H1 (cell line): ENCODE measurements around the gene TAGLN2. TPM values are rescaled to one million over a fixed set of nuclear protein-coding genes. Genes with fewer than 3 reads are reported as not detected.

ENCODE experiments used
- CTCF ChIA-PET: fragments of 300-600 bp; sonication (Branson Sonifier 250); formaldehyde crosslinking; loops from one replicate; lab custom pipeline; 2021; ENCODE audit not compliant: partially characterized antibody; lab: Charles Lee
- POLR2A ChIA-PET: fragments of 300-600 bp; sonication (Branson Sonifier 250); formaldehyde crosslinking; loops from one replicate; lab custom pipeline; 2021; ENCODE audit warnings: inconsistent platforms; ENCODE audit not compliant: partially characterized antibody; lab: Charles Lee
- DNase-seq, 2 experiments: peaks; one replicate each; pipeline versions ENCODE4 v3.0.0 to v3.0.0-alpha.2; 2010 to 2022; ENCODE audit warnings: low spot score in 2 of 2, low read depth in 1 of 2, mixed read lengths in 1 of 2
- FAIRE-seq: peaks from 2 replicates; lab custom pipeline; 2011; peaks lifted over from hg19 to GRCh38; lab: Jason Lieb, UNC
- H2AFZ ChIP-seq: 2 replicates; pipeline ENCODE4 v1.8.1; 2012; ENCODE audit warnings: low read length, inconsistent platforms
- H2AK5ac ChIP-seq: 2 replicates; pipeline ENCODE4 v1.6.1; 2013; ENCODE audit warnings: low read depth, low read length
- H2BK120ac ChIP-seq: replicated peaks from 2 replicates; pipeline ENCODE3; 2013; ENCODE audit warnings: low read depth, low read length, inconsistent platforms
- H2BK12ac ChIP-seq: 2 replicates; pipeline ENCODE4 v1.6.1; 2013; ENCODE audit warnings: low read depth, low read length
- H2BK15ac ChIP-seq: 2 replicates; pipeline ENCODE4 v1.6.1; 2013; ENCODE audit warnings: low read length
- H2BK20ac ChIP-seq: 2 replicates; pipeline ENCODE4 v1.6.1; 2013; ENCODE audit warnings: low read length
- H2BK5ac ChIP-seq: 2 replicates; pipeline ENCODE4 v1.6.1; 2013; ENCODE audit warnings: low read depth, low read length
- H3K14ac ChIP-seq: 2 replicates; pipeline ENCODE4 v1.6.1; 2013; ENCODE audit warnings: inconsistent platforms; ENCODE audit not compliant: insufficient read length
- H3K18ac ChIP-seq: 2 replicates; pipeline ENCODE4 v1.6.1; 2013; ENCODE audit warnings: low read length; ENCODE audit errors: extremely low read depth
- H3K23ac ChIP-seq: 2 replicates; pipeline ENCODE4 v1.6.1; 2013; ENCODE audit warnings: inconsistent platforms; ENCODE audit not compliant: insufficient read length
- H3K23me2 ChIP-seq: 2 replicates; pipeline ENCODE4 v1.6.1; 2013; ENCODE audit warnings: low read depth, low read length
- H3K27ac ChIP-seq: 2 replicates; pipeline ENCODE4 v1.6.1; 2011; ENCODE audit warnings: low read depth, low read length, inconsistent platforms
- H3K27me3 ChIP-seq, 4 experiments: replicated peaks in 1 of 4; 1 replicate in 1 of 4; 2 replicates in 3 of 4; pipeline versions ENCODE4 v1.6.1 to v1.8.1; 2011 to 2013; ENCODE audit warnings: low read length in 3 of 4, mild to moderate bottlenecking in 3 of 4, inconsistent platforms in 2 of 4, mixed read lengths in 2 of 4, moderate library complexity in 1 of 4; ENCODE audit not compliant: control insufficient read depth in 3 of 4, insufficient read depth in 3 of 4; ENCODE audit errors: extremely low read depth in 1 of 4
- H3K36me3 ChIP-seq, 4 experiments: 2 replicates each; pipeline versions ENCODE4 v1.6.1 to v1.8.1; 2011 to 2013; ENCODE audit warnings: mild to moderate bottlenecking in 4 of 4, low read length in 3 of 4, moderate library complexity in 2 of 4, control low read depth in 1 of 4, inconsistent platforms in 1 of 4; ENCODE audit not compliant: insufficient read depth in 4 of 4, control insufficient read depth in 2 of 4
- H3K4ac ChIP-seq: replicated peaks from 2 replicates; pipeline ENCODE3; 2013; ENCODE audit warnings: low read length, low read depth, mixed read lengths, inconsistent platforms; ENCODE audit not compliant: insufficient read length
- H3K4me1 ChIP-seq, 4 experiments: replicated peaks in 1 of 4; 1 replicate in 1 of 4; 2 replicates in 3 of 4; pipeline versions ENCODE4 v1.6.1 to v1.8.1; 2011 to 2013; ENCODE audit warnings: low read length in 3 of 4, inconsistent platforms in 2 of 4, mixed read lengths in 1 of 4; ENCODE audit not compliant: insufficient read depth in 4 of 4, control insufficient read depth in 3 of 4
- H3K4me2 ChIP-seq, 2 experiments: 2 replicates each; pipeline versions ENCODE4 v1.6.1 to v1.8.1; 2011 to 2013; ENCODE audit warnings: low read depth in 2 of 2, low read length in 2 of 2, control low read depth in 1 of 2, inconsistent platforms in 1 of 2, mild to moderate bottlenecking in 1 of 2; ENCODE audit not compliant: insufficient read depth in 1 of 2
- H3K4me3 ChIP-seq, 4 experiments: fragments of 200-600, 300-600 bp in 1 of 4; sonication (generic), shearing (Covaris generic), sonication (Bioruptor Twin) in 1 of 4; 2 replicates each; pipeline versions ENCODE4 v1.5.1 to v1.8.1; 2011 to 2016; ENCODE audit warnings: low read length in 4 of 4, low read depth in 3 of 4, control low read depth in 2 of 4, inconsistent platforms in 2 of 4, mild to moderate bottlenecking in 2 of 4, mixed read lengths in 1 of 4, moderate library complexity in 1 of 4; ENCODE audit not compliant: insufficient read depth in 2 of 4; ENCODE audit errors: extremely low read depth in 1 of 4
- H3K56ac ChIP-seq: replicated peaks from 2 replicates; pipeline ENCODE3; 2013; ENCODE audit warnings: low read depth, mild to moderate bottlenecking, mixed read lengths, low read length, inconsistent platforms; ENCODE audit not compliant: insufficient read length
- H3K79me1 ChIP-seq: 2 replicates; pipeline ENCODE4 v1.6.1; 2013; ENCODE audit warnings: low read depth, low read length, control low read depth
- H3K79me2 ChIP-seq, 2 experiments: 2 replicates each; pipeline versions ENCODE4 v1.6.1 to v1.8.1; 2012 to 2013; ENCODE audit warnings: low read length in 2 of 2, mild to moderate bottlenecking in 2 of 2, inconsistent platforms in 1 of 2; ENCODE audit not compliant: insufficient read depth in 2 of 2, control insufficient read depth in 1 of 2
- H3K9ac ChIP-seq, 4 experiments: replicated peaks in 1 of 4; 1 replicate in 1 of 4; 2 replicates in 3 of 4; pipeline versions ENCODE4 v1.6.1 to v1.8.1; 2011 to 2013; ENCODE audit warnings: low read depth in 3 of 4, low read length in 3 of 4, control low read depth in 2 of 4, mild to moderate bottlenecking in 2 of 4, moderate library complexity in 2 of 4, inconsistent platforms in 1 of 4; ENCODE audit errors: extremely low read depth in 1 of 4
- H3K9me3 ChIP-seq, 2 experiments: 2 replicates each; pipeline versions ENCODE4 v1.6.1 to v1.8.1; 2012 to 2013; ENCODE audit warnings: mild to moderate bottlenecking in 2 of 2, moderate library complexity in 2 of 2, control low read depth in 1 of 2, inconsistent platforms in 1 of 2, low read depth in 1 of 2, low read length in 1 of 2, mixed read lengths in 1 of 2; ENCODE audit not compliant: insufficient read depth in 2 of 2
- H4K20me1 ChIP-seq, 2 experiments: replicated peaks in 1 of 2; 2 replicates each; pipeline versions ENCODE3 to v1.8.1; 2011 to 2013; ENCODE audit warnings: inconsistent platforms in 2 of 2, low read length in 2 of 2, mild to moderate bottlenecking in 1 of 2; ENCODE audit not compliant: insufficient read depth in 2 of 2, control insufficient read depth in 1 of 2
- H4K5ac ChIP-seq: 2 replicates; pipeline ENCODE4 v1.6.1; 2013; ENCODE audit warnings: low read length, low read depth, mixed read lengths, inconsistent platforms; ENCODE audit not compliant: insufficient read length
- H4K8ac ChIP-seq: 2 replicates; pipeline ENCODE4 v1.8.0; 2013; ENCODE audit warnings: mild to moderate bottlenecking, moderate library complexity, low read length, inconsistent platforms; ENCODE audit not compliant: insufficient read depth; ENCODE audit errors: extremely low read depth
- H4K91ac ChIP-seq: replicated peaks from 2 replicates; pipeline ENCODE3; 2013; ENCODE audit warnings: low read length, mixed read lengths, inconsistent platforms; ENCODE audit not compliant: insufficient read length
- CEBPB ChIP-seq: IDR thresholded peaks from 2 replicates; pipeline ENCODE4 v1.6.1; 2012; ENCODE audit warnings: low read depth, low read length
- CTBP2 ChIP-seq: IDR thresholded peaks from 2 replicates; pipeline ENCODE4 v1.7.0; 2011; ENCODE audit warnings: borderline replicate concordance, mild to moderate bottlenecking, moderate library complexity, mixed read lengths, low read length; ENCODE audit not compliant: insufficient read depth, insufficient read length
- RFX5 ChIP-seq: IDR thresholded peaks from 2 replicates; pipeline ENCODE4 v1.6.1; 2011; ENCODE audit warnings: low read depth, low read length, improper control_type of control experiment, borderline replicate concordance
- SP1 ChIP-seq: IDR thresholded peaks from 2 replicates; pipeline ENCODE4 v1.6.1; 2011; ENCODE audit warnings: low read depth, low read length
- WGBS, 2 experiments: shearing (Covaris generic) in 1 of 2; methylation state at CpG; one replicate each; pipeline versions ENCODE4 v1.1.6 to v1.1.7; 2013 to 2015; ENCODE audit warnings: low lambda C conversion rate in 2 of 2, mixed read lengths in 2 of 2, inconsistent platforms in 1 of 2, low coverage in 1 of 2, missing lambda C conversion rate in 1 of 2; ENCODE audit not compliant: insufficient replicate concordance in 2 of 2, insufficient coverage in 1 of 2, insufficient read length in 1 of 2; ENCODE audit errors: extremely low coverage in 1 of 2, missing lambda C conversion rate in 1 of 2; 5-methylcytosine and 5-hydroxymethylcytosine counted together
- polyA plus RNA-seq, 7 experiments: library from polyadenylated mRNA; depleted of rRNA in 3 of 7; stranded (reverse) in 5 of 7; unstranded in 2 of 7; fragments of >200 nt in 5 of 7; fragments of 200-250 nt in 2 of 7; gene quantifications; 1 replicate in 5 of 7; 2 replicates in 1 of 7; 4 replicates in 1 of 7; pipeline versions ENCODE4 v1.2.1 to v1.2.3, GENCODE V29; 2011 to 2013; ENCODE audit warnings: missing spikeins in 2 of 7, mixed read lengths in 2 of 7
- total RNA-seq: library from RNA; stranded (reverse); fragmentation: NEBNext Ultra II Directional; extraction: Animal tissue kit (Norgen Biotek cat#: 25700); gene quantifications from 2 replicates; pipeline ENCODE4 v1.2.1, GENCODE V29; 2021

Gene TAGLN2
- total and polyA plus RNA-seq, 2 of the 8 experiments (the other 6 are each of a cell fraction or from before 2014, with no cell fraction given): 93.0 to 114 TPM

- no peak overlapping the region for H3K27ac ChIP-seq
- no peak overlapping the region for H2AFZ ChIP-seq
- H3K9me3 ChIP-seq: no peaks in the 10 kb centered on the region
- H4K8ac ChIP-seq: no peak overlapping the region
- DNase-seq (no peak), FAIRE-seq (no peak)
- H3K36me3 ChIP-seq: no peaks in the 10 kb centered on the region
- no peak overlapping the region for H4K91ac ChIP-seq
- H4K20me1 ChIP-seq: no peaks in the 10 kb centered on the region
- no peak overlapping the region for H2BK15ac ChIP-seq
- no peak overlapping the region for H4K5ac ChIP-seq
- WGBS, 2 experiments: 89% methylated on average over 8 of the region's 8 CpGs; no CpG with 5 or more reads in 1 of the 2 experiments
- H3K27me3 ChIP-seq: no peaks in the 10 kb centered on the region
- H3K4me3 ChIP-seq: no peak overlapping the region
- ChIA-PET POLR2A (interaction anchor here (1.4 to 2.6 kb wide), 3 partner anchors 86 to 109 kb away, joined by 3 to 10 read pairs (median 4); partner anchors contain the start of gene DUSP23), CTCF (interaction anchor here (0.7 to 20.8 kb wide), 34 partner anchors 10 to 802 kb away, joined by 3 to 645 read pairs (median 6); partner anchors contain the start of genes DUSP23, FCRL6, SLAMF8 and TAGLN2)
- no peak overlapping the region for H2AK5ac ChIP-seq
- no peak overlapping the region for H3K18ac ChIP-seq
- no peak overlapping the region for H3K9ac ChIP-seq
- H3K14ac ChIP-seq: no peak overlapping the region
- no peaks in the 10 kb centered on the region for H3K79me1 ChIP-seq
- no peak overlapping the region for H3K23ac ChIP-seq
- no peak overlapping the region for H3K4me2 ChIP-seq
- TF ChIP-seq RFX5 (no peak), CTBP2 (no peak), SP1 (no peak), CEBPB (no peak)
- no peak overlapping the region for H2BK12ac ChIP-seq
- H2BK120ac ChIP-seq: no peak overlapping the region
- H3K4ac ChIP-seq: no peak overlapping the region
- H3K79me2 ChIP-seq: no peaks in the 10 kb centered on the region
- no peaks in the 10 kb centered on the region for H3K23me2 ChIP-seq
- no peaks in the 10 kb centered on the region for H3K4me1 ChIP-seq
- no peak overlapping the region for H2BK5ac ChIP-seq
- H3K56ac ChIP-seq: no peak overlapping the region
- no peak overlapping the region for H2BK20ac ChIP-seq
Measured at GRCh38 chr1:159890390-159890789, 34.9 kb downstream of the TAGLN2 start.
